Brain microvascular endothelial cell (primary cell): ENCODE measurements around the gene ZBTB1.

Source experiments
- DNase-seq: peaks from one replicate; pipeline ENCODE4 v3.0.0-alpha.2; 2020
- H3K27ac ChIP-seq: fragments of 250-450 bp; sonication (Bioruptor Pico); 2 replicates; pipeline ENCODE4 v1.5.1; 2020; ENCODE audit warnings: mild to moderate bottlenecking, moderate library complexity
- H3K27me3 ChIP-seq: fragments of 250-450 bp; sonication (Bioruptor Pico); replicated peaks from 2 replicates; pipeline ENCODE4 v1.5.1; 2020; ENCODE audit warnings: mild to moderate bottlenecking
- H3K36me3 ChIP-seq: fragments of 250-450 bp; sonication (Bioruptor Pico); replicated peaks from 2 replicates; pipeline ENCODE4 v1.5.1; 2020; ENCODE audit warnings: mild to moderate bottlenecking
- H3K4me3 ChIP-seq: 2 replicates; pipeline ENCODE4 v1.5.1; 2011; ENCODE audit warnings: low read depth, mild to moderate bottlenecking, control low read depth, low read length, moderate library complexity
- in situ Hi-C: cut with HindIII; loops from 2 replicates; pipeline ENCODE4 v1.10.0; 2017; ENCODE audit warnings: low sequenced_read_pairs, low pct_ligation_motif_present
- TF ChIP-seq, protein P1 (sequence below): IDR thresholded peaks from 2 replicates; pipeline ENCODE4 v1.5.1; 2011; ENCODE audit warnings: low read depth, mild to moderate bottlenecking, moderate library complexity, low read length, control low read depth, inconsistent platforms; ENCODE audit errors: missing control alignments

Gene ZBTB1

DNA sequence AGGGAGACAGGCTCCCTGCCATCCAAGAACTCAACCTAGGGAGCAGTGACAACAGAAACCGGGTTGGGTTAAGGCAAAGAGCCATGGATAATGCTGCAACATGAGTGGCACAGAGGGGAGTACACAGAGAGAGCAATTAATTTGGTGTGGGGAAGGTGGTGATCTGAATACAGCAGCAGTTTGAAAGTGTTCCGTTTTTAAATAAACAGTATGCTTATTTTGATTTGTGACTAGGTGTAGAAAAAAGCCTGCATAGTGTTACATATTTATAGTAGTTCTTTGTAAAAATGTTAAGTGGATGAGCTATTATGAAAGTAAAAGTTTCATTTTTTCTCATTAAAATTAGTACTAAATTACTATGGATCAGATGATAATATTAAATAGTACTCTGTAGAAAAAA is 30.5 kb upstream of the ZBTB1 start:
- no peak for DNase-seq
- Histone ChIP-seq H3K4me3 (no peak overlapping the region), H3K27ac (no peak overlapping the region), H3K36me3 (no peaks in the 10 kb centered on the region), H3K27me3 (no peaks in the 10 kb centered on the region)
- TF ChIP-seq, protein P1, sequence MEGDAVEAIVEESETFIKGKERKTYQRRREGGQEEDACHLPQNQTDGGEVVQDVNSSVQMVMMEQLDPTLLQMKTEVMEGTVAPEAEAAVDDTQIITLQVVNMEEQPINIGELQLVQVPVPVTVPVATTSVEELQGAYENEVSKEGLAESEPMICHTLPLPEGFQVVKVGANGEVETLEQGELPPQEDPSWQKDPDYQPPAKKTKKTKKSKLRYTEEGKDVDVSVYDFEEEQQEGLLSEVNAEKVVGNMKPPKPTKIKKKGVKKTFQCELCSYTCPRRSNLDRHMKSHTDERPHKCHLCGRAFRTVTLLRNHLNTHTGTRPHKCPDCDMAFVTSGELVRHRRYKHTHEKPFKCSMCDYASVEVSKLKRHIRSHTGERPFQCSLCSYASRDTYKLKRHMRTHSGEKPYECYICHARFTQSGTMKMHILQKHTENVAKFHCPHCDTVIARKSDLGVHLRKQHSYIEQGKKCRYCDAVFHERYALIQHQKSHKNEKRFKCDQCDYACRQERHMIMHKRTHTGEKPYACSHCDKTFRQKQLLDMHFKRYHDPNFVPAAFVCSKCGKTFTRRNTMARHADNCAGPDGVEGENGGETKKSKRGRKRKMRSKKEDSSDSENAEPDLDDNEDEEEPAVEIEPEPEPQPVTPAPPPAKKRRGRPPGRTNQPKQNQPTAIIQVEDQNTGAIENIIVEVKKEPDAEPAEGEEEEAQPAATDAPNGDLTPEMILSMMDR = no peak
- in situ Hi-C loops = no loop called here

DNA sequence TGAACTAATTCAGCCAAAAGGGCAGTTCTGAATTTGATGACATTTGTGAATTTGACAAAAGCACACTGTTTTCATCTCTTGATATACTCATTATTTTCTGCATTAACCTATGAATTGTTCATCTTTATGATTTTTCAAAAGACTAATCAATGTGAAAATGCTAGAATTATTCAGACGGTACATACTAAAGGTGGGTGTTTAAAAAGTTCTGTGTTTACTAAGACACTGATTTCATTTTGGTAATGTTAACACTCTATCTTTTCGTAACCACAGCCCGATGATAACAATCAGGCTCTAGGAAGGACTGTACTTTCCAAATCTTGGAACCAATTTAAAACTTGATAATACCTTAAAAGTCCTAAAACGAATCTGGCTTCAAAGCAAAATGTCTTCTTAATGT is 29.9 kb upstream of the ZBTB1 start:
- DNase-seq = no peak
- H3K27me3 ChIP-seq = no peaks in the 10 kb centered on the region
- H3K36me3 ChIP-seq = no peaks in the 10 kb centered on the region

DNA sequence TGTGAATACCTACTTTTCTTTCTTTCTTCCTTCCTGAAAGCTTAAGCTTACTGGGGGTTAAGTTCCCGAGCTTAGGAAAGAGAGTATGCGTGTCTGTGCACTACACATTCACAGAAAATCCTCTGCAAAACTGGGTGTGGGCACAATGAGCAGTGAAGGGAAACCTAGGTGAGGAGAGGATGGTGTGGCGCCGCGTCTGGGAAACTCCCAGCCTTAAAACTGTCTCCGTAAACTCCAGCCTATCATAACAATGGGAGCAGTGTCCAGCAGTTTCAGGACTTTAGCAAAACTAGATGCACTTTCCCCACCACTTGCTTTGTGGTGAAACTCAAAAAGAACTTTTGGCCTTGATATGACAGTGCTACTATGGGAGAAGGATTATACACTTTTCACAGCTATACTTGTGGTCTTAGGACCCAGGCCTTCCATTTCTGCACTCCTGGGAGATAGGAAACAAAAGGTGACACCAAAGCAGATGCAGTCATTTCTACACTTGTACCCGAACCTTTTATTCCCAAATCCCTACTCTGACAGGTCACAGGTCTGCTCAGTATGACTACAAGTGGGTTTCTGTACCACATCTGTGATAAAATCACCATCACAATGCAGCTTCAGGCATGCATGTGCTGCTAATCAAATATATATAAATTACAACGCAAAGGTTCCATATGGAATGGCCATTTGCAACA is 28.8 kb upstream of the ZBTB1 start:
- DNase-seq = no peak
- no peaks in the 10 kb centered on the region for H3K36me3 ChIP-seq
- no peaks in the 10 kb centered on the region for H3K27me3 ChIP-seq
- no peak overlapping the region for H3K27ac ChIP-seq
- in situ Hi-C loops = no loop called here
- TF ChIP-seq, protein P1 = no peak
- H3K4me3 ChIP-seq = no peak overlapping the region

More for the DNA sequence above, 29.9 kb upstream of the ZBTB1 start:
- TF ChIP-seq, protein P1 = no peak
- no peak overlapping the region for H3K4me3 ChIP-seq
- in situ Hi-C loops = no loop called here
- H3K27ac ChIP-seq = no peak overlapping the region

DNA sequence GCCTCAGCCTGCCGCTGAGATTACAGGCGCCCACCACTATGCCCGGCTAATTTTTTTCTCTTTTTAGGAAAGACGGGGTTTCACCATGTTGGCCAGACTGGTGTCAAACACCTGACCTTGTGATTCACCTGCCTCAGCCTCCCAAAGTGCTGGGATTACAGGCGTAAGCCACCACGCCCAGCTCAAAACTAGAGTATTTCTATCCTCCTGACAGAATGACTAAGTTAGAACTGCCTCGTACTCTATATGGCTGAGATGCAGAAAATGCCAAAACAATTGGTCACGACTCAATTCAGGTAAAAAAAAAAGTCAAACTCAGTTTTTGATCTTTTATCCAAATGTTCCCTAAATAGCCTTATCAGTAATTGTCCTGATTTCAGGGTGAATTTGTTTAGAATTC is 28.1 kb upstream of the ZBTB1 start:
- H3K27ac ChIP-seq = no peak overlapping the region
- H3K36me3 ChIP-seq = no peaks in the 10 kb centered on the region
- no peaks in the 10 kb centered on the region for H3K27me3 ChIP-seq
- in situ Hi-C loops = no loop called here
- DNase-seq = no peak
- TF ChIP-seq, protein P1 = no peak
- H3K4me3 ChIP-seq = no peak overlapping the region

DNA sequence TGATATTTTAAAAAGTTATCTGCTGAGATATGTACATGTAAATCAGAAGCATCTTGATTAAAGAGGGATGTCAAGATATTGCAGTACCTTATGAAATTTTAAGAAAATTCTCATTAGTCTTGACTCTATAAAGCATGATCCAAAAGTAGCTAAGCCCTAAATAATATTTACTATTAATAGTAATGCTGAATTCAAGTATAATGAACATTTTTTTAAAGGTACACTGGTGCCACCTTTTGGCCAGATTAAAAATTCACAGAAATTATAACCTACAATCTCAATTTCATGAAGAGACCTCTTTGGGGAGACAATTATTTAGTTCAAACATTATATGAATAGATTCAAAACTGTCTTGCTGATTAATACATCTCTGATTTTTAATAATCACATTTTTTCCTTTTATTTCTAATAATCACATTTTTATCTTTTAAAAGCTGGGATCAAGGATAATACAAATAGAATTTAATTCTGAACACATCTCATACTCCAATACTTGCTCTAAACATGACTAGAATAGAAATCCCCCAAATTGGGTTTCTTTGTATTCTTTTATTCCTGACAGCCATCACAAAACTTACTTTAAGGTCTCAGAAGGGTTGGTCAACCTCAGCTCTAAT is 25.8 kb upstream of the ZBTB1 start:
- no peaks in the 10 kb centered on the region for H3K27me3 ChIP-seq
- no peak overlapping the region for H3K4me3 ChIP-seq
- no peaks in the 10 kb centered on the region for H3K36me3 ChIP-seq
- peak; percentile 9 for DNase-seq
- in situ Hi-C loops = no loop called here
- no peak overlapping the region for H3K27ac ChIP-seq
- TF ChIP-seq, protein P1 = peak; percentile 22

DNA sequence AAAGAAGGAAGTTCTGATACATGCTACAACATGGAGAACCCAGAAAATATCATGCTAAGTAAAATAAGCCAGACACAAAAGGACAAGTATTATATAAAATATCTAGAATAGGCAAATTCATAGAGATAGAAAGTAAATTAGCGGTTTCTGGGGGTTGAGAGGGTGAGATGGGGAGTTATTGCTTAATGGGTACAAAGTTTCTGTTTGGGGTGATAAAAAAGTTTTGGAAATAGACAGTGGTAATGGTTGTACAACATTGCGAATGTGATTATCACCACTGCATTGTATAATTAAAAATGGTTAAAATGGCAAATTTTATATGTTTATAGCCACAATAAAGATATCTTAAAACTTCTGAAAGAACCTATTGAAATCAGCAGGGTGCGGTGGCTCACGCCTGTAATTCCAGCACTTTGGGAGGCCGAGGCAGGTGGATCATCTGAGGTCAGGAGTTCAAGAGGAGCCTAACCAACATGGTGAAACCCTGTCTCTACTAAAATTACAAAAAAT is 15.9 kb upstream of the ZBTB1 start:
- no peak overlapping the region for H3K4me3 ChIP-seq
- no peak overlapping the region for H3K27ac ChIP-seq
- H3K36me3 ChIP-seq = peaks cover 7% of the 10 kb centered on the region
- in situ Hi-C loops = no loop called here
- H3K27me3 ChIP-seq = no peaks in the 10 kb centered on the region
- DNase-seq = no peak
- TF ChIP-seq, protein P1 = no peak
